HepG2 (cell line): Measurements from ENCODE around the gene TFDP1. TPM values are rescaled to one million over a fixed set of nuclear protein-coding genes. Genes with fewer than 3 reads are reported as not detected.

Source experiments
- EHMT2 ChIP-seq: fragments of 200-600 bp; sonication (generic); IDR thresholded peaks from 2 replicates; pipeline ENCODE4 v1.7.0; 2017; ENCODE audit warnings: antibody characterized with exemption, low read depth, low read length, borderline replicate concordance
- FOXJ3 ChIP-seq: sonication (generic); formaldehyde crosslinking; IDR thresholded peaks from 2 replicates; pipeline ENCODE4 v1.4.0; 2020; ENCODE audit warnings: missing genetic modification reagents, mild to moderate bottlenecking, borderline replicate concordance
- GTF2F1 ChIP-seq: fragments of 150-350 bp; IDR thresholded peaks from 2 replicates; pipeline ENCODE4 v1.6.1; 2014; ENCODE audit warnings: low read length
- HNRNPK ChIP-seq: fragments of 200-400 bp; formaldehyde crosslinking; IDR thresholded peaks from 2 replicates; pipeline ENCODE4 v1.6.1; 2018; ENCODE audit warnings: low read length, low read depth, moderate library complexity, mild to moderate bottlenecking; ENCODE audit not compliant: poor library complexity, severe bottlenecking
- IKZF1 ChIP-seq: fragments of 450-650 bp; IDR thresholded peaks from 2 replicates; pipeline ENCODE4 v1.7.1; 2016
- JARID2 ChIP-seq: sonication (generic); formaldehyde crosslinking; IDR thresholded peaks from 2 replicates; pipeline ENCODE4 v1.8.1; 2023; ENCODE audit warnings: missing genetic modification reagents, inconsistent platforms; ENCODE audit not compliant: insufficient replicate concordance
- NR2C2 ChIP-seq: sonication (generic); formaldehyde crosslinking; IDR thresholded peaks from 2 replicates; pipeline ENCODE4 v1.4.0; 2020; ENCODE audit warnings: missing genetic modification reagents, mild to moderate bottlenecking, moderate library complexity, borderline replicate concordance
- PRPF4 ChIP-seq: fragments of 200-400 bp; formaldehyde crosslinking; IDR thresholded peaks from 2 replicates; pipeline ENCODE4 v1.6.1; 2016; ENCODE audit warnings: low read length, low read depth; ENCODE audit not compliant: poor library complexity, severe bottlenecking
- RXRA ChIP-seq: sonication (generic); formaldehyde crosslinking; IDR thresholded peaks from 2 replicates; pipeline ENCODE4 v1.5.1; 2020; ENCODE audit warnings: missing genetic modification reagents
- SMAD3 ChIP-seq: sonication (generic); formaldehyde crosslinking; IDR thresholded peaks from 2 replicates; pipeline ENCODE4 v1.4.0; 2020; ENCODE audit warnings: missing genetic modification reagents
- WIZ ChIP-seq: sonication (generic); formaldehyde crosslinking; IDR thresholded peaks from 2 replicates; pipeline ENCODE4 v1.5.1; 2020; ENCODE audit warnings: mild to moderate bottlenecking, missing genetic modification reagents
- ZNF234 ChIP-seq: sonication (generic); formaldehyde crosslinking; conservative IDR thresholded peaks from 2 replicates; pipeline ENCODE4 v1.5.1; 2020; ENCODE audit warnings: mild to moderate bottlenecking, missing genetic modification reagents
- ZNF530 ChIP-seq: sonication (generic); formaldehyde crosslinking; IDR thresholded peaks from 2 replicates; pipeline ENCODE4 v1.5.0; 2020; ENCODE audit warnings: low read depth, mild to moderate bottlenecking, missing genetic modification reagents
- ZNF556 ChIP-seq: sonication (generic); formaldehyde crosslinking; IDR thresholded peaks from 2 replicates; pipeline ENCODE4 v1.4.0; 2020; ENCODE audit warnings: mild to moderate bottlenecking, missing genetic modification reagents, borderline replicate concordance
- ZSCAN9 ChIP-seq: IDR thresholded peaks from 2 replicates; pipeline ENCODE4 v1.6.1; 2016; ENCODE audit warnings: borderline replicate concordance
- polyA plus RNA-seq, 8 experiments: library from polyadenylated mRNA; depleted of rRNA in 3 of 8; stranded (reverse) in 7 of 8; unstranded in 1 of 8; fragments of >200 nt; fragmentation: Illumina TruSeq in 4 of 8; extraction: Trizol in 4 of 8; gene quantifications; 2 replicates each; pipeline versions ENCODE4 v1.2.1 to v1.2.3, GENCODE V29; 2011 to 2016; ENCODE audit warnings: low read depth in 4 of 8, missing spikeins in 1 of 8, mixed read lengths in 1 of 8; ENCODE audit not compliant: insufficient read depth in 1 of 8
- total RNA-seq, 5 experiments: library from RNA; depleted of rRNA; stranded (reverse); fragments of >200 nt; fragmentation: Illumina TruSeq; extraction: Trizol; gene quantifications; 2 replicates each; pipeline ENCODE4 v1.2.3, GENCODE V29; 2016; ENCODE audit warnings: low read depth in 1 of 5
- TF ChIP-seq, protein P1 (sequence below): sonication (generic); formaldehyde crosslinking; IDR thresholded peaks from 2 replicates; pipeline ENCODE4 v1.9.0; 2021; ENCODE audit warnings: missing genetic modification reagents, borderline replicate concordance
- TF ChIP-seq, protein P2 (sequence below): sonication (generic); formaldehyde crosslinking; IDR thresholded peaks from 2 replicates; pipeline ENCODE4 v1.4.0; 2020; ENCODE audit warnings: mild to moderate bottlenecking, missing genetic modification reagents
- TF ChIP-seq, protein P3 (sequence below): sonication (generic); formaldehyde crosslinking; IDR thresholded peaks from 2 replicates; pipeline ENCODE4 v1.4.0; 2020; ENCODE audit warnings: missing genetic modification reagents
- TF ChIP-seq, protein P4 (sequence below): sonication (generic); formaldehyde crosslinking; conservative IDR thresholded peaks from 2 replicates; pipeline ENCODE4 v1.4.0; 2020; ENCODE audit warnings: mild to moderate bottlenecking, missing genetic modification reagents, moderate library complexity

The TFDP1 gene
- total and polyA plus RNA-seq, 2 of the 13 experiments (the other 11 are each of a cell fraction or from before 2014, with no cell fraction given), result 38.0 to 84.2 TPM

DNA sequence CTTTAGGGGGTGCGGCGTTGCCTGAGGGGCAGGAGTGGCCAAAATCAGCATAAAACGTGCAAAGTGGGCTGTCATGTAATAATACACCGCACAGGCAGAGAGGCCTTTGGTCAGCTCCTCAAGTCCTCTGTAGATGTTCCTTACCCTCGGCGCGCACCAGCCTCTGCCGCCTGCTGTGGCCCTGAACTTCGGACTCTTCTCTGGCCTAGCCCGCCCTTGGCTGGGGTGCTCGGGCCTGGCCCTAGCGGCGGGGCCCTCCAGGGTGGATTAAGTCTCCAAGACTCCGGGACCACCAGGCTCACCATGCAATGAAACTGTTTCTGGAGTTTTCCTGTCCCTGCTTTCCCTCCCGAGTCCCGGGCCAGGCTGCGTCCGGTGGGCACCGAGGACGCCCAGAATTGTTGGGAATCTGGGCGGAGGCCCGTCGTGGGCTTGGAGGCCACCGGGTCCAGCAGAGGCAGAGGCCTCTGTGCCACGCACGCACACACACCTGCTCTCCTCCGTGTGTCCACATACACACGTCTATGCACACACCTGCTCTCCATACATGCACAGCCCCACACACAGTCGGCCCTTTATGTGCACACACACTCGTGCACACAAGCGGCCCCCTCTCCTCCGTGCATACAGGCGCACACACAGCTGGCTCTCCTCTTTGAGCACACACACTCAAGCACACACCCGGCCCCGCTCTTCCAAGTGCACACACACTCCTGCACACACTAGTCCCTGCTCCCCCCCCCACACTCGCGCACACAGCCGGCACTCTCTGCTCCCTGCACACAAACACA is 1.5 kb upstream of the TFDP1 start (continued):
- TF ChIP-seq, protein P1, sequence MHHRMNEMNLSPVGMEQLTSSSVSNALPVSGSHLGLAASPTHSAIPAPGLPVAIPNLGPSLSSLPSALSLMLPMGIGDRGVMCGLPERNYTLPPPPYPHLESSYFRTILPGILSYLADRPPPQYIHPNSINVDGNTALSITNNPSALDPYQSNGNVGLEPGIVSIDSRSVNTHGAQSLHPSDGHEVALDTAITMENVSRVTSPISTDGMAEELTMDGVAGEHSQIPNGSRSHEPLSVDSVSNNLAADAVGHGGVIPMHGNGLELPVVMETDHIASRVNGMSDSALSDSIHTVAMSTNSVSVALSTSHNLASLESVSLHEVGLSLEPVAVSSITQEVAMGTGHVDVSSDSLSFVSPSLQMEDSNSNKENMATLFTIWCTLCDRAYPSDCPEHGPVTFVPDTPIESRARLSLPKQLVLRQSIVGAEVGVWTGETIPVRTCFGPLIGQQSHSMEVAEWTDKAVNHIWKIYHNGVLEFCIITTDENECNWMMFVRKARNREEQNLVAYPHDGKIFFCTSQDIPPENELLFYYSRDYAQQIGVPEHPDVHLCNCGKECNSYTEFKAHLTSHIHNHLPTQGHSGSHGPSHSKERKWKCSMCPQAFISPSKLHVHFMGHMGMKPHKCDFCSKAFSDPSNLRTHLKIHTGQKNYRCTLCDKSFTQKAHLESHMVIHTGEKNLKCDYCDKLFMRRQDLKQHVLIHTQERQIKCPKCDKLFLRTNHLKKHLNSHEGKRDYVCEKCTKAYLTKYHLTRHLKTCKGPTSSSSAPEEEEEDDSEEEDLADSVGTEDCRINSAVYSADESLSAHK (CRISPR knock-in tag), result no peak
- TF ChIP-seq ZNF530 (CRISPR knock-in tag), result no peak
- TF ChIP-seq PRPF4, result no peak
- TF ChIP-seq, protein P2, sequence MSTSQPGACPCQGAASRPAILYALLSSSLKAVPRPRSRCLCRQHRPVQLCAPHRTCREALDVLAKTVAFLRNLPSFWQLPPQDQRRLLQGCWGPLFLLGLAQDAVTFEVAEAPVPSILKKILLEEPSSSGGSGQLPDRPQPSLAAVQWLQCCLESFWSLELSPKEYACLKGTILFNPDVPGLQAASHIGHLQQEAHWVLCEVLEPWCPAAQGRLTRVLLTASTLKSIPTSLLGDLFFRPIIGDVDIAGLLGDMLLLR (CRISPR knock-in tag), result 0 out of 2 replicates have a peak, but pooled peaks have one; percentile 11
- no peak for TF ChIP-seq IKZF1
- TF ChIP-seq JARID2 (CRISPR knock-in tag), result no peak
- TF ChIP-seq HNRNPK, result no peak
- TF ChIP-seq, protein P3, sequence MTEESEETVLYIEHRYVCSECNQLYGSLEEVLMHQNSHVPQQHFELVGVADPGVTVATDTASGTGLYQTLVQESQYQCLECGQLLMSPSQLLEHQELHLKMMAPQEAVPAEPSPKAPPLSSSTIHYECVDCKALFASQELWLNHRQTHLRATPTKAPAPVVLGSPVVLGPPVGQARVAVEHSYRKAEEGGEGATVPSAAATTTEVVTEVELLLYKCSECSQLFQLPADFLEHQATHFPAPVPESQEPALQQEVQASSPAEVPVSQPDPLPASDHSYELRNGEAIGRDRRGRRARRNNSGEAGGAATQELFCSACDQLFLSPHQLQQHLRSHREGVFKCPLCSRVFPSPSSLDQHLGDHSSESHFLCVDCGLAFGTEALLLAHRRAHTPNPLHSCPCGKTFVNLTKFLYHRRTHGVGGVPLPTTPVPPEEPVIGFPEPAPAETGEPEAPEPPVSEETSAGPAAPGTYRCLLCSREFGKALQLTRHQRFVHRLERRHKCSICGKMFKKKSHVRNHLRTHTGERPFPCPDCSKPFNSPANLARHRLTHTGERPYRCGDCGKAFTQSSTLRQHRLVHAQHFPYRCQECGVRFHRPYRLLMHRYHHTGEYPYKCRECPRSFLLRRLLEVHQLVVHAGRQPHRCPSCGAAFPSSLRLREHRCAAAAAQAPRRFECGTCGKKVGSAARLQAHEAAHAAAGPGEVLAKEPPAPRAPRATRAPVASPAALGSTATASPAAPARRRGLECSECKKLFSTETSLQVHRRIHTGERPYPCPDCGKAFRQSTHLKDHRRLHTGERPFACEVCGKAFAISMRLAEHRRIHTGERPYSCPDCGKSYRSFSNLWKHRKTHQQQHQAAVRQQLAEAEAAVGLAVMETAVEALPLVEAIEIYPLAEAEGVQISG, result peak; percentile 51; the same call in 1 of the 2 replicates
- no peak for TF ChIP-seq WIZ (CRISPR knock-in tag)
- TF ChIP-seq ZNF556 (CRISPR knock-in tag), result no peak
- TF ChIP-seq RXRA (CRISPR knock-in tag), result 0 out of 2 replicates have a peak, but pooled peaks have one; percentile 22
- TF ChIP-seq, protein P4, sequence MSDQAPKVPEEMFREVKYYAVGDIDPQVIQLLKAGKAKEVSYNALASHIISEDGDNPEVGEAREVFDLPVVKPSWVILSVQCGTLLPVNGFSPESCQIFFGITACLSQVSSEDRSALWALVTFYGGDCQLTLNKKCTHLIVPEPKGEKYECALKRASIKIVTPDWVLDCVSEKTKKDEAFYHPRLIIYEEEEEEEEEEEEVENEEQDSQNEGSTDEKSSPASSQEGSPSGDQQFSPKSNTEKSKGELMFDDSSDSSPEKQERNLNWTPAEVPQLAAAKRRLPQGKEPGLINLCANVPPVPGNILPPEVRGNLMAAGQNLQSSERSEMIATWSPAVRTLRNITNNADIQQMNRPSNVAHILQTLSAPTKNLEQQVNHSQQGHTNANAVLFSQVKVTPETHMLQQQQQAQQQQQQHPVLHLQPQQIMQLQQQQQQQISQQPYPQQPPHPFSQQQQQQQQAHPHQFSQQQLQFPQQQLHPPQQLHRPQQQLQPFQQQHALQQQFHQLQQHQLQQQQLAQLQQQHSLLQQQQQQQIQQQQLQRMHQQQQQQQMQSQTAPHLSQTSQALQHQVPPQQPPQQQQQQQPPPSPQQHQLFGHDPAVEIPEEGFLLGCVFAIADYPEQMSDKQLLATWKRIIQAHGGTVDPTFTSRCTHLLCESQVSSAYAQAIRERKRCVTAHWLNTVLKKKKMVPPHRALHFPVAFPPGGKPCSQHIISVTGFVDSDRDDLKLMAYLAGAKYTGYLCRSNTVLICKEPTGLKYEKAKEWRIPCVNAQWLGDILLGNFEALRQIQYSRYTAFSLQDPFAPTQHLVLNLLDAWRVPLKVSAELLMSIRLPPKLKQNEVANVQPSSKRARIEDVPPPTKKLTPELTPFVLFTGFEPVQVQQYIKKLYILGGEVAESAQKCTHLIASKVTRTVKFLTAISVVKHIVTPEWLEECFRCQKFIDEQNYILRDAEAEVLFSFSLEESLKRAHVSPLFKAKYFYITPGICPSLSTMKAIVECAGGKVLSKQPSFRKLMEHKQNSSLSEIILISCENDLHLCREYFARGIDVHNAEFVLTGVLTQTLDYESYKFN (CRISPR knock-in tag), result peak; percentile 67
- TF ChIP-seq ZNF234 (CRISPR knock-in tag), result no peak
- TF ChIP-seq SMAD3 (CRISPR knock-in tag), result no peak
- TF ChIP-seq ZSCAN9 (CRISPR knock-in tag), result no peak
- TF ChIP-seq GTF2F1, result no peak
- TF ChIP-seq FOXJ3 (CRISPR knock-in tag), result no peak
- no peak for TF ChIP-seq EHMT2
- no peak for TF ChIP-seq NR2C2 (CRISPR knock-in tag)
